DMS 273 (cell line): ENCODE results near the gene NCAM2.
"Not testable (repeated sequence)": the region's sequence is repeated elsewhere in the genome, so short reads cannot be mapped to it uniquely, and the experiment has no call there.

Experiments
- DNase-seq: peaks from one replicate; lab custom pipeline; 2025; ENCODE audit not compliant: unreplicated experiment; lab: John Stamatoyannopoulos, UW

The NCAM2 gene

DNA sequence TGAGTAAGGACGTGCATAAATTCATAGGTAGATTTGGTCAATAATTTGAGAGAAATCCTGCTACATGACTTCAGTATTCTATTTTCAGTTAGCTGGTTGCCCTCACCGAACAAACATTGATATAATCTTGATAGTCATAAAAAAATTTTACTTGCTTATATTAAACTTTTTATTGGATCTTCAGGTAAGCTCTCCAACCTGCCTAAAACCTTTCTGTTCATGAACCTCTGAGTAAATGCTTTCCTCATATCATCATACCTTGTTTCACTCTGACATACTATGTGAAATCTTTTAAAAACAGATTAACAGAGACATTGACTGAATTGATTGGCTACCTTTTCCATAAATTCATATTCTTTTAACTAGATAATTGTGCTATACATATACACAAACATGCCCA lies 299.0 kb downstream of the NCAM2 start:
- DNase-seq = no peak

DNA sequence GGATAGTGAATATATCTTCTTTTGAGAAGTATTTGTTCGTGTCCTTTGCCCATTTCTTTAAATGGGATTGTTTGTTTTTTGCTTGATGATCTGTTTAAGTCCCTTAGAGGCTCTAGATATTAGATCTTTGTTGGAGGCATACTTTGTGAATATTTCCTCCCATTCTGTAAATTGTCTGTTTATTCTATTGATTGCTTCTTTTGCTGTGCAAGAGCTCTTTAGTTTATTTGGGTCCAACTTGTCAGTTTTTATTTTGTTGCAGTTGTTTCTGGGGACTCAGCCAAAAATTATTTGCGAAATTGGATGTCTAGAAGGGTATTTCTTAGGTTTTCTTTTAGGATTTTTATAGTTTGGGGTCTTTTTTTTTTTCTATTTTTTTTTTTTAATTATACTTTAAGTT lies 302.8 kb downstream of the NCAM2 start:
- DNase-seq = no peak

DNA sequence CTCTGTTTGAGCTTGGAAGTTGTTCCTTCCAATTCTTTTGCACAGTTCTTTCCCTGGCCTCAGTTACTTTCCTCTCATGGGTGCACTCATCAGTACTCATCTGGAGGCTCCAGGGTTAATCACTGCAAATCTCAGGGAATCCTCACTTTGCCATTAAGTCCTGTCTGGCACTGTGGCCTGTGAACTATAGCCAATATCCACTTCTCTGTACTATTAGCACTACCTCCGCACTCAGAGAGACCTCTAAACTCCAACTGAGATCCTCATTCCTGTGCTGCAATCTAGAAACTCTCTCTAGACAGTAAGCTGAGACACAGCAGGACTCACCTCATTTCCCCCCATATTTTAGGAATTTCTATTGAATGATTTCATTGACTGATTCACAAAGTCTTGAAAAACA lies 311.3 kb downstream of the NCAM2 start:
- DNase-seq = no peak

DNA sequence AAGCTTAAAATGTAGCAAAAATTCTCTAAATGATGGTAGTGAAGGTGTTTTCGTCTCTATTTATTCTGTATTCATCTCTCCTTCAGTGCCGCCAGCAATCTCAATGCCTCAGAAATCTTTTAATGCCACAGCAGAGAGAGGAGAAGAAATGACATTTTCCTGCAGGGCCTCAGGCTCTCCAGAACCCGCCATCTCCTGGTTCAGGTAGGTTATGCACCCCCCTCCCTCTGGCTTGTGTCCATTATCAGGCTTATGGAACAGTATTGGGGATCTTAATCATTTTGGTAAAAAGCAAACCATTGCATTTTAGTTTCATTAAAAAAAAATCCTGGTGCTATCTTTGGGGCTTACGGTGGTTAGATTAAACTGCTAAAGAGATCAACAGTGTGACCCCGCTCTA lies 326.1 kb downstream of the NCAM2 start:
- peak; percentile 1 for DNase-seq

DNA sequence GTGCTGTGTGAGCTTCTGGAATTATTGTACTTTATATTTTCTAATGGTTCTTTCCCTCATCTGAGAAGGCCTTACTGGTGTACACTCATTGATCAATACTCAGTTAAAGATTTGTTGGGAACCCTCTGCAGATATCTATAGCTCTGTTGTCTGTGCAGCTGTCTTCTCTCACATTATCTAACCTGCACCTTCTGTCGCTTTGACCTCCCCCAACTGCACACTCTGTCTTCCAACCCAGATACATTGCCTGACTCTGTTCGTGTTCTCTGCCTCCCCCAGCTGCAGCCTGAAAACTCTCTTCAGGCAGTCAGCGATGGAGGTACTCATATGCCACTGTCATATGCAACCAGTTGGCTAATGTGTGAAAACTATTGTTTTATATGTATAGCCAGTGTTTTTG lies 334.3 kb downstream of the NCAM2 start:
- no peak for DNase-seq

DNA sequence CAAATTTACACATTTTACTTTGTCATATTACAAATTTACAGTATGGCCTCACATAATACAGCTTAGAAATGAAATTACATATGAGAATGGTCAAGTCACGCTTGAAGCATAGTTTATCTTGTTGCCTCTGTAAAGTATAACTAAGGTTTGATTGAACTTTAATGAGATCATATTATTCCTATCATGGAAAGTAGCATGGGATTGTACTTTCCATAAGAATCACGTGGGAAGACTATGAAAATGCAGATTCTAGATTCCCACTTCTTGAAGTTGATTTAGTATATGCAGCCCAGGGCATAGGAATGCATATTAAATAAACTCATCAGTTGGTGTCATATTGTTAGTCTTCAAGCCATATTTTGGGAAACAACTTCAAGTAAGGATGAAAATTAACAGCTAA lies 342.8 kb downstream of the NCAM2 start:
- no peak for DNase-seq

DNA sequence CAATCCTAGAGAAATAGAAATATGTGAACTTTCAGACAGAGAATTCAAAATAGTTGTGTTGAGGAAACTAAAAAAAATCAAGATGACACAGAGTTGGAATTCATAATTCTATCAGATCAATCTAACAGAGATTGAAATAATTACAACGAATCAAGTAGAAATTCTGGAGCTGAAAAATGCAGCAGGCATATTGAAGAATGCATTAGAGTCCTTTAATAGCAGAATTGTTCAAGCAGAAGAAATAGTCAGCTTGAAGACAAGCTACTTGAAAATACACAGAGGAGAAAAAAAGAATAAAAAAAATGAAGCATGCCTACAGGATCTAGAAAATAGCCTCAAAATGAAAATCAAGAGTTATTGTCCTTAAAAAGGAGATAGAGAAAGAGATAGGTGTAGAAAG lies 347.1 kb downstream of the NCAM2 start:
- DNase-seq = no peak

DNA sequence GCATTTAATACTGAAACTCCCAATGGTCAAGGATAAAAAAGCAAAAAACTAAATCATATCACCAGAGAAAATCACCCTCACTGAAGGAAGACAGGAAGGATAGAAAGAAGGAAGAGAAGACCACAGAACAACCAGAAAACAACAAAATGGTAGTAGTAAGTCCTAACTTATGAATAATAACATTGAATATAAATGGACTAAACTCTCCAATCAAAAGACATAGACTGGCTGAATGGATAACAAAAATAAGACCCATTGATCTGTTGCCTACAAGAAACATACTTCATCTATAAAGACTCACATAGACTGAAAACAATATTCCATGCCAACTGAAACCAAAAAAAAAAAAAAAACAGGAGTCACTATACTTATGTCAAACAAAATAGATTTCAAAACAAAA lies 347.7 kb downstream of the NCAM2 start:
- DNase-seq = no peak

DNA sequence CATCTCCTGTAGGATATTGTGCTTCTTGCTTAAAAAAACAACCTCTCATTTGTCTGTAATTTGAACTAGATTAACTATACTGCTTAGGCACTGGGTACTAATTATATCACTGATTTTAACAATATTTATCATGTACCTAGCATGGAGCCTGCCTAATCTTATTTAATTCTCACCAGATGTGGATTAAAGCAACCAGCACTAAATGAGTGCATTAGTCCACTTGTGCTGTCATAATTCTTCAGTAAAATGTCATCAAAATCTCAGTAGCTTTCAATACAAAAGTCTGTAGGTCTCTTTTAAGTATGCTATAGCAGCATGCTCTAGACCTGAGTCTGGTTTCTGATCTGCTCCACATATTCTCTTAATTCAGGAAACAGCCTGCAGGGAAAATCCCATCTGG lies 368.1 kb downstream of the NCAM2 start:
- no peak for DNase-seq

DNA sequence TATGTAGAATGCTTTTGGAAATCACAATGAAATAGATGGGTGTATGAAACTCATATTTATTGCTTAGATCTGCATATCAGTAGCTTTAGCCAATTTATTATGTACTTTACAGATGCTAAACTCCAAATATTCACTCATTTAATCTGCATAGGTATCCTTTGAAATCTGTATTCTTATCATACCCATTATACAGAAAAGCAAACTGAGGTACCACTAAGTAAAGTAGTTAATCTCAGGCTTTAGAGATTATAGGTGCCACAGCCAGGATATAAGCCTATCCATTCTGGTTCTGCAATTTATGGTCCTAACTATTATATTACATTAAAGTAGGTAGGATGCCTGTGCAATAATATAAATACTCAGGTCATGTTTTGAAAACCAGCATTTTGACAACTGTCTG lies 369.4 kb downstream of the NCAM2 start:
- DNase-seq = no peak

DNA sequence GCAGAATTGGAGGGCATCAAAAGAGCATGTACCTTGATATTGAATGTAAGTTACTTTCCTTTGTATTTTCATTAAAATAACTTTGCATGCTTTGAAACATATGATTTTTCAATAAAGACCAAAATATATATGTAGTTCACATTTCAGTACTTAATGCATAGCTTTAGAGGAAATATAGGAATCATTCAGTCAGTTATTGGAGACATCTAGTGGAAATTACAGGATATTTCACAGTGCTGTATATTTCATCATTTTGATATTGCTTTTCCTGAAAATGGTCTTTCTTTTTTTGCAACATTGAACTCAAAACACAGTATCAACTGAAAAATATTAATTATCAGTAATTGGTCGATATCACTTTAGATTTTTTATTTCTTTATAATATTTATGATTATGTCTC lies 375.8 kb downstream of the NCAM2 start:
- no peak for DNase-seq

DNA sequence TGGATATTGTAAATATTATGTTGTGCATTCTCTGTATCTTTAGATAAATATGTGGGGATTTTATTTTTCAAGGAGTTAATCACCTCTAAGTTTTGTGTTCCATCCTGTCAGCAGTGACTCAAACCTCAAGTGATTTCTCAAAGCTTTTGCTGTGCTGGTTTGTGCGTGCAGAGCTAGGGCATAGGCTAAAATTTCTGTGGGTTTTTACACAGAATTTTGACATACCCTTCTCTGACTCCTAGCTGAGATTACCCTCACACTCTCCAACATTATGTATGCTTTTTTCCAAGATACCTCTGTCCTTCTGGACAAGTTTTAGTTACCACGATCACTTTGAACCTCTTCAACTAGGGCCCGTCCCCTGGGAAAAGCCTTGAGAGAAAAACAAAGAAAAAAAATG lies 384.9 kb downstream of the NCAM2 start:
- DNase-seq = no peak

DNA sequence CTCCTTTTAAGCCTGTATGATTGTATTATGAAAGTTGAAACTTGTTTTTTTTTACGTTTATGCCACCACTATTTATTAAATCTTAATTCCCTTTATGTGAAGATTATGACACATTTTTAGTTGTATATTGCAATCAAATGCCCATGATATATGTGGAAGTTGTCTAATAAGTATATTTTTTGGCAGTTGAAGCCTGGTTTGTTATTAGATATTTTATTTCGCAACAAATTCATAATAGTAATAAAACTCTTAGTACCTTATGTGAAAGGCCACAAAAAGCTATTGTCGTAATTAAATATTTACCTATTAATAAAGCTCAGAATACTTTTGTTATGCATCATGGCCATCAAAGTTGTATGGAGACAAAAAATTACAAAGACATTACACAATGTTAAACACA lies 386.8 kb downstream of the NCAM2 start:
- DNase-seq = no peak

DNA sequence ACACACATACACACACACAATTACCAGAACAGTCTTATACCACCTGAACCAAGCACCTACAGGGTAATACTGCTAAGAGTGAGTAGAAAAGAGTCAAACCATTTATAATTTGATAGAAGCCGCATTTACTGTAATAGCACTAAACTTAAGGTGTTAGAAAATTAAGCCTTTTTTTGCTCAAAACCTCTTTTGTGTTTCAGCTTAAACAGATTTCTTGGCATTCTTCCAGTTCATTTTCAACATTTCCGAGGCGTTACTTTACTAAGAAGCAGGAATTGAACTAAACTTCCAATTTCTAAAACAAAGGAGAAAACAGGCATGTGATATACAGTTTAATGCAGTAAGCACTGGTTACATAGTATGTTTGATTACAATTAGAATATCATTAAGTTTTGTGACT lies 387.2 kb downstream of the NCAM2 start:
- DNase-seq = no peak

DNA sequence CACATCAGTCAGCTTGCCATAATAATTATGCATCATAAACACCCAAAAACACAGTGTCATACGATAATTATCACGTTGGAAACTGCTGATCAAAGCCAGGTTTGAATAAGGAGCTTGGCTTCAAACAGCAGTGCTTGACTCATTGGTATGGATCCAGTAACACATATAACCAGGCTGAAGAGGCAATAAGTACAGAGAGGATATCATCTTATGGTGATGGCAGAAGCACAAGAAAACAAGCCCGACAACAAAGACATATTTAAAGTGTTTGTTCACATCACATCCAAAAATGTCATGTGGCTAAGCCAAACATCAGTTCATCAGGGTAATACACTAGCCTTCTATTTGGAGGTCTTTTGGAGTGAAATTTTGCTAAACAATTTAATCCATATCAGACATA lies 389.7 kb downstream of the NCAM2 start:
- no peak for DNase-seq

DNA sequence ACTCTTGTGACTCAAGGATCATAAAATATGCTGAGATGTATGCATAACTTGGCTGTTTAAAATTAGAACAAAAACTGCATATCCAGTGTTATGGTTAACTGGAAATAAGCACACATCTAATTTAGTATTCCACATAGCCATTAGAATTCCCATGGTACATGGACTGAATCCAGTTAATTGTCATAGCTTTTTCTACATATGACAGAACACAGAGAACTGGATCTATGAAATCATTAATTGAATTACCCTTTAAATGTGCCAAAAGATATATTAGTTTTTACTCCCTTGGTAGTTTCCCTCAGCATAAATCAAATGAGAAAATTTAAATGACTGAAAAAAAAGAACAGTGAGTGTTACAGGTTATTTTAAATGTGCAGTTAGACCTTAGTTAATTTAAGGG lies 395.9 kb downstream of the NCAM2 start:
- no peak for DNase-seq

DNA sequence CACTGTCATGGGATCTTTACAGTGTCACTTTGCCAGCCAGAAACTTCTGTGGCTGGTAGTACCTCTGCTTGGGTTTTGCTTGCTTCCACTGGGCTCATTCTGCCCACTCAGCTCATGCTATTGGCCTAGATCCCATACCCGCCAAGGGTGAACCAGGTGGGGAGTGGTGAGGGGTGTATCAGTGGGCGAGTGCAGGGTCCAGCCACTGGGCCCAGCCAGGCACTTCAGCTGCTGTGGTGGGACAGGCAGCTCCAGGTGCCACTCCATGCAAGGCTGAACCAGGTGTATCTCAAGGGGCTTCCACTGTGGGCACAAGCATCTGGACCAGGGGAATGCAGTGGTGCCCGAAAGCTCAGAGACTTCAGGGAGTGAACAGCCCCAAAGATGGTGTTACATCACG lies 398.2 kb downstream of the NCAM2 start:
- DNase-seq = no peak

DNA sequence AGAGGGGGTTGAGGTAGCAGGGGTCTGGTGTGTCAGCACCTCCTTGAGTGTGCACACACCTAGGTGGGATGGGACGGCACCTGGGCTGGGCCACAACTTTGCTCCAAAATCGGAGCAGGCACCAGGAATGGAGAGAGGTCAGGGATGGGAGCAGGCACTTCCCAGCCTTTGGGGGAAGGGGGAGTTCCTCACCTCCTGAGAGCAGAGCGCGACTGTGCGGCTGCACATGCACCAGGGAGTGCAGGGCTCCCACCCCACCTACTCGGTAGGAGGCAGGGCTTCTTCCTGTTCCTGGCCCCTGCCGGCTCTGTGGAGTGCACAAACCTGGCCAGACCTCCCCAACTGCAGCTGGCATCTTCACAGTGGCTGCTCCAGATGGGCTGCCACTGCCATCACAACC lies 399.3 kb downstream of the NCAM2 start:
- DNase-seq = no peak

DNA sequence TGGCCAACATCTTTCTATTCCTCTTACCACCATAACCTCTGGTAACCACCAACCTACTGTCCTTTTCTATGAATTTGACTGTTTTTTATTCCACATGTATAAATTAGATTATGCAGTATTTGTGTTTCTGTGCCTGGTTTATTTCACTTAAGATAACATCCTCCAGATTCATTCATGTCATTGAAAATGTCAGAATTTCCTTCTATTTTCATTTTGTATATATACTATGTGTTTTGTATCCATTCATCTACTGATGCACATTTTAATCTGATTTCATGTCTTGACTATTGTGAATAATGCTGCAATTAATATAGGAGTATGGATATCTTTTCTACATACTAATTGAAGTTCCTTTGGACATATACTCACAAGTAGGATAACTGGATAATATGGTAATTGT lies 403.2 kb downstream of the NCAM2 start:
- DNase-seq = no peak

DNA sequence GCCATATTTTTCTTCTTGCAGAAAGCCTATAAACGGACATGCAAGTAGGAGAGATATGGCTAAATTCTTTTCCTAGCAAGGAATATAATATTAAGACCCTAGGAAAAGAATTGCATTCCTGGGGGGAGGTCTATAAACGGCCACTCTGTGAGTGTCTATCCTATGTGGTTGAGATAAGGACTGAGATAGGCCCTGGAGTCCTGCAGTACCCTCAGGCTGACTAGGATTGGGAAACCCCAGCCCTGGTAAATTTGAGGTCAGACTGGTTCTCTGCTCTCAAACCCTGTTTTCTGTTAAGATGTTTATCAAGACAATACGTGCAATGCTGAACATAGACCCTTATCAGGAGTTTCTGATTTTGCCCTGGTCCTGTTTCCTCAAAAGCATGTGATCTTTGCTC lies 404.0 kb downstream of the NCAM2 start:
- not testable (repeated sequence) for DNase-seq

DNA sequence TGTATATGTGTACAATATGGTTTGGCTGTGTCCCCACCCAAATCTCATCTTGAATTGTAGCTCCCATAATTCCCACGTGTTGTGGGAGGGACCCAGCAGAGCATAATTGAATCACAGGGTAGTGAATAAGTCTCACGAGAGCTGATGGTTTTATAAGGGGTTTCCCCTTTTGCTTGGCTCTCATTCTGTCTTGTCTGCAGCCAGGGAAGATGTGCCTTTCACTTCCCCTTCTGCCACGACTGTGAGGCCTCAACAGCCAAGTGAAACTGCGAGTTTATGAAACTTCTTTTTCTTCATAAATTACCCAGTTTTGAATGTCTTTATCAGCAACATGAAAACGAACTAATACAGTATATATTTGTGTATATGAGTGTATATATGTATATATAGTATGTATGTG lies 406.1 kb downstream of the NCAM2 start:
- DNase-seq = not testable (repeated sequence)

DNA sequence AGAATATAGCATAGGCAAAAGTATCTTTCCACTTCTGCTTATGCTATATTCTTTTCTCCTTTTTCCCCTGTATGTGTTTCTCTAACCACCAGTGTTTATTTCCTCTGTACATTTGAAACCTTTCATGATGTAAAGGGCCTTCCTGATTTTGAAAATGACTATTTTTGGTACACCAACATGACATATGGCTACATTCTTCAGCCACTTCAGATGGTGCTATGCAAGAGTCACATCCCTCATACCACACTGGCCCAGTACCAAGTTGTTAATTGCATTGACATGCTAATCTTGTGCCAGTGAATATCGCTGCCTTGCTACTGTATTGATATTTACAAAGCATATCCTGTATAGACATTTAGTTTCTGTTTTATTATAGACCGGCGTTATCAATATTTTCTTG lies 408.7 kb downstream of the NCAM2 start:
- no peak for DNase-seq

DNA sequence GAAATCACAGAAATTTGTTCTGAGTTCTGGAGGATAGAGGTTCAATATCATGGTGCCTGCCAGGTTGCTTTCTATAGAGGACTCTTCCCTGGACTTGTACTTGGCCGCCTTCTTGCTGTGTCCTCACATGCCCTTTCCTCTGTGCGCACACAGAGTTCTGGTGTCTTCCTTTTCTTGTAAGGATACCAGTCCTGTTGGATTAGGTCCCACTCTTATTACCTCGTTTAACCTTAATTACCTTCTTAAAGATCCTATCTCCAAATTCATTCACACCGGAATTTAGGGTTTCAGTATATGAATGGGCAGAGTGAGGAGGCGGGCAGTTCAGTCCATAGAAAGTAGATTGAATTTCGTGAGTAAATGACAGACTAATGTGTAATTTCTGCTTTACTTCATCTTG lies 413.9 kb downstream of the NCAM2 start:
- no peak for DNase-seq

DNA sequence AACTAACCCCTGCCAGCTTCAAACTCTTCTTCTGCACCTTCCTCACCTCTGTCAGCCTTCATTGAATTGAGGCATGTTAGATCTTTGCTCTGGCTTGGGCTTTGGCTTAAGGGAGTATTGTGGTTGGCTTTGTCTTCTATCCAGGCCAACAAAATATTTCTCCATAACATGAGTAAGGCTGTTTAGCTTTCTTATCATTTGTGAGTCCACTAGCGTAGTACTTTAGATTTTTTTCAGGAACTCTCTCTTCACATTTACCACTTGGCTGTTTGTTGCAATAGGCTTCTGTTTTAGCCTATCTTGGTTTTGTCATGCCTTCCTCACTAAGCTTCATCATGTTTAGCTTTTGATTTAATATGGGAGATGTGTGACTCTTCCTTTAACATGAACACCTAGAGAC lies 417.5 kb downstream of the NCAM2 start:
- DNase-seq = no peak
